SK-N-SH treated with all-trans-retinoic acid at 6 μM for 48 hours (cell line): ENCODE data around the gene ZNF57.
A peak's percentile ranks its signal among the peaks of the same experiment; 100 is the strongest.

Source experiments
- BACH2 ChIP-seq: fragments of 250-450 bp; sonication (Bioruptor Pico); IDR thresholded peaks from 2 replicates; pipeline ENCODE4 v1.9.0; 2021; ENCODE audit warnings: mild to moderate bottlenecking, borderline replicate concordance
- CSDC2 ChIP-seq: fragments of 250-450 bp; sonication (Bioruptor Pico); IDR thresholded peaks from 2 replicates; pipeline ENCODE4 v1.5.0; 2020; ENCODE audit warnings: mild to moderate bottlenecking, moderate library complexity
- PATZ1 ChIP-seq: fragments of 250-450 bp; sonication (Bioruptor Pico); IDR thresholded peaks from 2 replicates; pipeline ENCODE4 v1.8.0; 2020; ENCODE audit warnings: mild to moderate bottlenecking, moderate library complexity, borderline replicate concordance
- RARB ChIP-seq: fragments of 250-450 bp; sonication (Bioruptor Pico); IDR thresholded peaks from 2 replicates; pipeline ENCODE4 v1.8.0; 2021; ENCODE audit warnings: mild to moderate bottlenecking, moderate library complexity
- TSHZ2 ChIP-seq: fragments of 250-450 bp; sonication (Bioruptor Pico); IDR thresholded peaks from 2 replicates; pipeline ENCODE4 v1.5.0; 2020; ENCODE audit warnings: mild to moderate bottlenecking, moderate library complexity

- TF ChIP-seq BACH2: peak; percentile 92
- no peak for TF ChIP-seq RARB (CRISPR knock-in tag)
- TF ChIP-seq CSDC2 (CRISPR knock-in tag): peak; percentile 98
- peak; percentile 40; the same call in 1 of the 2 replicates for TF ChIP-seq PATZ1 (CRISPR knock-in tag)
- TF ChIP-seq TSHZ2 (CRISPR knock-in tag): peak; percentile 92
Measured at GRCh38 chr19:2962018-2962670, 61.4 kb downstream of the ZNF57 start.
